Left forelimb (tissue), 1 donor: ENCODE measurements around the gene PTGDS.

Experiments
- DNase-seq: peaks from one replicate; pipeline ENCODE4 v3.0.0-alpha.2; 2018; ENCODE audit warnings: low spot score

Gene PTGDS

DNA sequence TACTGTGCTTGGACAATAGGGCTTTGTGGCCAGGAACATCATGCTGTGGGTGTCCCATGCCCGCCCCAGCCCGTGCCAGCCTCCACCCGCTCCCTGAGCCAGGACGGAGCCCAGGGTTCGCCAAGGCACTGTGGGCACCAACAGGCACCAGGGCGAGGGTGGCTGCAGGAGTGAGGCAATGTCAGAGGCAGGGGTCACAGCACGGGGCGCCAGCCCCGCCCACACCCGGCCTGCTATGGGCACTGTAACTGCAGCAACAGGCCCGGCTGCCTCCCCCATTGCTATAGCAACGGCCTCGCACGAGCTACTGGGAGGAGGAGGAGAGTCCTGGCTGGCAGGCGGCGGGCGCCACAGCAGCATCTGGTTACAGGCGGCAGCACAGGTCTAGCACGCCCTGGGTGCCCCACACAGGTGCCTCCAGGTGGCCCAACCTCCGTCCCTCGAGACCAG is 48.2 kb downstream of the PTGDS start:
- DNase-seq: no peak

DNA sequence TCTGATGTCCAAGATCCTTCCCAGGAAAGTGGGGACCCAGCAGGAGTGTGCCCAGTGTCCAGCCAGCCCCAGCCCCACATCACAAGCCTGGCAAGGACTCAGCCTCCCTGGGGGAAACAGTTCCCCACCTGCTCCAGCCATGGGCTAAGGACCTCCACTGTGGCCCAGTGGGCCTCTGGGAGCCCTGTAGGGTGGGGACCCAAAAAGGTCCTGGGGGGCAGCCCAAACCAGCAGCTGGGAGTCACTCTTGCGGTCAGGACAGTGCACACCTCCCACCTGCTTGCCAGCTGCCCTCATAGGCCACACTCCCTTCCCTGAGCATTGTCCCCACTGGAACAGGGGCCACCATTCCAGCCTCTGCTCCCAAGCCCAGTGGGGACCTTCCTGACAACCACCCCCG is 49.1 kb downstream of the PTGDS start:
- DNase-seq: no peak

DNA sequence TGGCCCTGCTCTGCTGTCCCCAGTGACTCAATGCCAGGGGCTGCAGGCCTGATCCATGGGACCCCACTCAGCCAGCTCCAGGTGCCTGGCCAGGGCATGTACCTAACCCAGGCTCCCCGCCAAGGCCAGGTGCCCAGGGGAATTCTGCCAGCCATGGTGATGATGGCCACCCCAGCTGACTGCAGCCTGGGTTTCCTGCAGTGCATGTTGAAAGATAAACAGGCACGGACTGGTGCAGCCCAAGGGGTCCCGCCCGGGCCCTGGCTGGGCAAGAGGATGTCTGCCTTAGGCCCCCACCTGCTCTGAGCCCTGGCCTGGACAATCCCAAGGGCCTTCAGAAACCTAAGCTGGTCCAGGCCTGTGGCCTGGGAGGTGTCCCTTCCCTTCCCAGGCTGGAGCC is 49.5 kb downstream of the PTGDS start:
- no peak for DNase-seq

DNA sequence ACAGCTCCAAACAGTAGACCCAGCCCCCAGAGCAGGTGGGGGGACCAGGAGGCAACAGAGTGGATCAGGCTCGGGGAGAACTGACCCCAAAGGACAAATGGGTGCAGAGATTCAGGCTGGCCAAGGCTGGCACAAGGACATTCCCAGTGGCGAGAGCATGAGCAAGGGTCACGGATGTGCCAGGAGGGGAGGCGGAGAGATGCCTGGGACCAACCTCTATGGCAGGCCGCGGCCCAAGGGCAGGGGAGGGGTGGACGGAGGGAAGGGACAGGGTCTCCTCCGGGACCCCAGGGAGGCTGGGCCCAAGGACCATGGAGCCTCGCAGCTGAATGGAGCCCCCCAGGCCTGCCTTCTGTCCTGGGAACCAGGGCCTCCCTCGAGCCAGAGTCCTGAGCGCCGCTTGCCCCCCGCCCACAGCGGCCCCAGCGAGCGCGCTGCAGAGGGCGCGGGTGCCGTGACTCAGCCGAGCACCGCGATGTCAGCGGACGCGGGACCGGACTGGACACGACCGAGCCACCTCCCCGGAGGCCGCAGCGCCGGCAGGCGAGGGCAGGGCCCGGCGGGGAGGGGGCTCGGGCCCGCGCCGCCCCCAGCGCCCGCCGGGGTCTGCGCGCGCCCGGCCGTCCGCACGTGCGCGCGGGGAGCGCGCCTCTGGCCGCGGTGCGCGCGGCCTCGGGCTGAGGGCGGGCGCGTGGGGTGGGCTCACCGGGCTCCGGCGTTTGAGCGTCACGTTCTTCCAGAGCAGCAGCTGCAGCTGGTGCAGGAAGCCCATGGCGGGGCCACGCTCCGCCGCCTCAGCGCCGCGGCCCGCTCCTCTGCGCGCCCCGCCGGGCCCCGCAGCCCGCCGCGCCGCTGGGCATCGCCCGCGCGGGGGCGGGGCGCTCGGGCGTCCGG is 50.3 kb downstream of the PTGDS start, which contains the start of gene ABCA2:
Gene ABCA2, minus strand, starts transcription at position 869 of the 894 bp plus-strand sequence. Its CDS starts 97 bp downstream, at position 772.
- DNase-seq: no peak

DNA sequence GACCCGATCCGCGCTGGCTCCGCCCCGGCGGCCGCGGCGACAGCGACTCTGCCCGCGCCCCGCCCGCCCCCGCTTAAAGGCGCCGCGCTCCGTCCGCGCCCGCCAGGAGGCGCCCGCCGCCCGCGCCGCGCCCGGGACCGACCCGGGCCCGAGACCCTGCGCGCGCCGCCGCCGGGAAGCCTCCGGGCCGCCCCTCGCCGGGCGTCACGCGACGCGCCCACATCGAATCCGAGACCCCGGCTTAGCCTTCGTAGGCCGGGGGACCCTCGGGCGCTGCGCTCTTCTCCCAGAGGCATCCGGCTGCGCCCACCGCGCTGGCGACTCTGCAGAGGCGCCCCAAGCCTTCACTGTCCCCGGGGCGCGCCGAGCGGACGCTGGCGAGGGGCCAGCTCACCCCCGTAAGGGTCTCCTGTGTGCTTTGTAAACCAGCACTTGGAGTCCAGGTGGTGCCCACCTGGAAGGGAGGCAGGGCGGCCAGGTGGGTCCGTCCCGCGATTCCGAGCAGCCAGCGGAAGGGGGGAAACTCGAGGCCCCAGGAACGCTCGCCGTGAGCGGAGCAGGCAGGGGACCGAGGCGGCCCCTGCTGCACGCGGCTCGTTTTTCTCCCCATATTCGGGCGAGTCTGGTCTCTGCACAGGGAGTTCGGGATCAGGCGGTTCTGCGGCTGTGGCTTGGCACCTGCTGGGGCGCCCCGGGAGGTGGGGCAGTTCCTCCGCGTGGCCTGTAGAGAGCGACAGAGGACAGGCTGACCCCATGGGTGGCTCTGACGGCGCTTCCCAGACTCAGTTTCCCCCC is 51.2 kb downstream of the PTGDS start:
- DNase-seq: peak; percentile 77

DNA sequence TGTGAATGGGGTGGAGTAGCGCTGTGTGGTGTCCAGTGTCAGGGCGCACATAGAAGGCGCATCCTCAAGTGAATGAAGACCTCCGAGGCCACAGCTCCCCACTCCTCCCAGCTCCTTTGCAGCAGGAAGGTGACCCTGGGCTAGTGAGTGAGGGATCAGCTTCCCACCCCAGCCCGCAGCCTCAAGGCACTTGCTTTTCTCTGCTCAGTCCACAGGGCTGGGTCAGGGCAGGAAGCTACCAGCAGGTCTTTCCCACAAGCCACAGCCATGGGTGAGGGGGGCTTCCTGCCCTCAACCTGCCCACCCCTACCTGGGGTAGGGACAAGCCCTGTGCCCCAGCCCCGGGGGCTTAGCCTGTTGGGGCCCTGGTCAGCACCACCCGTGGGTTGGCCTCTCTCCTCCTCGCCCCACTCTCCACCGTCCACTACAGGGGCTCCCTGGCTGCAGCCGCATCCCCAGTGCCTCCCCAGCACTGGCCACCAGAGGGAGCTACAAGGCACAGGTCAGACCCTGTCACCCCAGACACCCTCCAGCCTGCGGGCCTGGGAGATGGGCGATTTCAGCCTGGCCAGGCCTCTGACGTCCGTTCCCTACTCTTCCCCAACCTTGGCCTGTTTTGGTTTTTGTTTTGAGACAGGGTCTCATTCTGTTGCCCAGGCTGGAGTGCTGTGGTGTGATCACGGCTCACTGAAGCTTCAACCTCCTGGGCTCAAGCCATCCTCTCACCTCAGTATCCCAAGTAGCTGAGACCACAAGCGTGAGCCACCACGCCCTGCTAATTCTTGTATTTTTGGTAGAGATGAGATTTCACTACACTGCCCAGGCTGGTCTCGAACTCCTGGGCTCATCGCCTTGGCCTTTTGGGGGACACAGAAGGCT is 52.0 kb downstream of the PTGDS start:
- DNase-seq: peak; percentile 81

DNA sequence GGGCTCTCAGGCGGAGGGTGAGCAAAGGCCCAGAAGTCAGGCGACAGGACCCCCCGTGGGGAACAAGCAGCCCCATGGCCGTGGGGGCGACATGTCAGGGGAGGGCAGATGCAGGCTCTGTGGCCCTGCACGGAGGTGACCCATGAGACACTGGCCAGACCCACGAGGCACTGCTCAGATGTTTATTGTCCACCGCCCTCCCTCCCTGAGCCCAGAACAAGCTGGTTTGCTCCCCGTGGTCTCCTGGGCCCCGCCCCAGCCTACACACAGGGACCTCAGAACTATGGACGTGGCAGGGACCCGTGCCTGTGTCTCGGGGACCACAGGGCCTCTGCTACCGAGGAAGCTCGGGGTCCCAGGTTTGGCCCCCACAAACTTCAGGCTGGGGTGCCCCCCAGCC is 52.7 kb downstream of the PTGDS start:
- no peak for DNase-seq

DNA sequence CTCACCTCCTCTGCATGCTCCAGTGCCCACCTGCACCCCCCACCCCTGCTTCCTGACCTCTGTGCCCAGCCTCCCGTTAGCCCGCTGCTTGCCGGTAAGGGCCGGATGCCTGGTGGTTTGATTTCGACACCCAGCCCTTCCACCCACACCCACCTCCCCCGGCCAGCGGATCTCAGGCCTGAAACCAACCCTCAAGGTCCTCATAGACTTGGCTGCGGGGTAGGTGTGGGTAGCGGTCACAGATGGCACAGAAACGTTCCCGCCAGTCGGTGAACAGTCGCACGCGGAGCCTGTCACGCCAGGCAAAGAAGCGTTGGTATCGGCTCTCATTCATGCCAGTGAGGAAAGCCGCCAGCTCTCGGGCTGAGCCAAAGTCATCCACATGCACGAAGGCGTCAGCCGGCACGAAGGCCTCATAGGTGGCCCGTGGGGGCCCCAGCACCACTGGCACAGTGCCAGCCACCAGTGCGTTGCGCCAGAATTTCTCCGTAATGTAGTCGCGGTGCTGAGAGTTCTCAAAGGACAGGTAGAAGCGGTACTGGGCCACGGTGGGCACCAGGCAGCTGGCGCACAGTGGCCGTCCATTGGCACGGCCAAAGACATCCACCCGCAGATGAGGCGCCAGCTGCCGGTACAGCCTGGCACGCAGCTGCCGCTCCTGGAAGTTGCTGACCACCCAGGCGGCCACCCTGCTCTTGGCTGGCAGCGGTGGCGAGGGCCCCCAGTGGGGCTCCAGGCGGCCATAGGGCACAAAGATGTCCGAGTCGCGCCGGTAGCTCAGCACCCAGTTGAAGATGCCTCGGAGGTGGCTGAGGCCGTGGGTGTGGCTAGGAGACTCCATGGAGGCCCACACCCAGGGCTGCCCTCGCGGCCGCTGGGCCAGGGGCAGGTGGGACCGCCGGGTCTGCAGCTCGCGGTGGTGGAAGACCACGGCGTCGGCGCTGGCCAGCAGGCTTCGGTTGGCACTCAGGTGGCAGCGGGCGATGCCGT is 53.5 kb downstream of the PTGDS start:
- no peak for DNase-seq
